Measurements from ENCODE around the gene FGD4.

DNA sequence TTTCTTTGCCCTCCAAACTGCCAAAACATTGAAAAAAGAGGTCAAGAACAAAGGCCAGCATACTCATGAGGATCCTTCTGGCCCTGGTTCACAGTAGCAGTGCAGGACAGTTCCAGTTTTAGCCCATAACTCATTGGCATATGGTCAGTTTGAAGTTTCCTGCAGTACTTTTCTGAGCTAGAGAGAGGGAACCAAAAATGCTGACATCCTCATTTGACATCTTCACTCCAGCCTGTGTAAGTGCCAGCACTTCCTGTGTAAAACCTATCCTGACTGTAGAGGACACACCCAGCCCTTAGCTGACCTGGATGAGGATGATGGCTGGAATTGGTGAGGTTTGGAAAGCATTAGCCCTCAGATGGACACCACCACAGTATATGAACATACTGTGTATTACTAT lies 84.1 kb downstream of the FGD4 start:
- TF ChIP-seq CEBPB (IDR thresholded peaks at IDR 0.05) (no peak), MAX (IDR thresholded peaks at IDR 0.05) (no peak), NFIC (IDR thresholded peaks at IDR 0.05) (no peak), TAF1 (IDR thresholded peaks at IDR 0.05; ENCODE audit: low read depth) (no peak), TCF12 (IDR thresholded peaks at IDR 0.05; ENCODE audit: low read depth) (no peak), EP300 (IDR thresholded peaks at IDR 0.05; ENCODE audit: borderline replicate concordance) (no peak), CREB1 (IDR thresholded peaks at IDR 0.05; ENCODE audit: low read depth) (no peak), TEAD4 (IDR thresholded peaks at IDR 0.05) (no peak), EGR1 (IDR thresholded peaks at IDR 0.05) (no peak), ZBTB7A (IDR thresholded peaks at IDR 0.05; ENCODE audit: low read depth) (no peak), REST (IDR thresholded peaks at IDR 0.05; ENCODE audit: low read depth) (no peak)
